ENCODE measurements around the gene THSD1.

GRCh38 chr13:52449331-52450011 lies 43.5 kb upstream of the THSD1 start:
- no peak for TF ChIP-seq CTCF (IDR thresholded peaks at IDR 0.05; ENCODE audit: insufficient read depth, low read depth, low read length)
- no peak for TF ChIP-seq EZH2 (IDR thresholded peaks at IDR 0.05; ENCODE audit: insufficient read depth, low read length)

Data from astrocyte (in vitro differentiated cells and primary cell).